Trophoblast cell (in vitro differentiated cells and primary cell): ENCODE measurements around the gene ZNF549.
"Not testable (repeated sequence)": the region's sequence is repeated elsewhere in the genome, so short reads cannot be mapped to it uniquely, and the experiment has no call there.

Source experiments
- DNase-seq, 2 donors: peaks; one replicate each; pipeline ENCODE4 v3.0.0-alpha.2; 2016
- H2AFZ ChIP-seq: 2 replicates; pipeline ENCODE4 v1.6.1; 2013; ENCODE audit warnings: low read length, moderate library complexity, mild to moderate bottlenecking; ENCODE audit not compliant: insufficient read depth, poor library complexity
- H2AK5ac ChIP-seq: 2 replicates; pipeline ENCODE4 v1.6.1; 2013; ENCODE audit warnings: mild to moderate bottlenecking, low read length
- H2BK120ac ChIP-seq: 2 replicates; pipeline ENCODE4 v1.6.1; 2013; ENCODE audit warnings: low read length, mild to moderate bottlenecking, moderate library complexity; ENCODE audit not compliant: insufficient read depth, poor library complexity
- H2BK12ac ChIP-seq: 2 replicates; pipeline ENCODE4 v1.6.1; 2013; ENCODE audit warnings: mild to moderate bottlenecking, low read length, moderate library complexity
- H2BK5ac ChIP-seq: 2 replicates; pipeline ENCODE4 v1.6.1; 2013; ENCODE audit warnings: low read length, low read depth, moderate library complexity, mild to moderate bottlenecking; ENCODE audit not compliant: poor library complexity
- H3K14ac ChIP-seq: 2 replicates; pipeline ENCODE4 v1.6.1; 2013; ENCODE audit warnings: mild to moderate bottlenecking, low read length
- H3K18ac ChIP-seq: 2 replicates; pipeline ENCODE4 v1.6.1; 2013; ENCODE audit warnings: mild to moderate bottlenecking, low read length
- H3K23ac ChIP-seq: 2 replicates; pipeline ENCODE4 v1.6.1; 2013; ENCODE audit warnings: low read length
- H3K27ac ChIP-seq: 2 replicates; pipeline ENCODE4 v1.5.1; 2013; ENCODE audit warnings: low read depth, mild to moderate bottlenecking, inconsistent platforms, low read length, moderate library complexity
- H3K27me3 ChIP-seq: 2 replicates; pipeline ENCODE4 v1.6.1; 2013; ENCODE audit warnings: inconsistent platforms, mild to moderate bottlenecking, low read length, moderate library complexity; ENCODE audit not compliant: insufficient read depth
- H3K36me3 ChIP-seq, 2 experiments: 1 replicate in 1 of 2; 2 replicates in 1 of 2; pipeline ENCODE4 v1.6.1; 2013; ENCODE audit warnings: low read length in 2 of 2, mild to moderate bottlenecking in 2 of 2, moderate library complexity in 1 of 2; ENCODE audit not compliant: insufficient read depth in 2 of 2, control insufficient read depth in 1 of 2
- H3K4ac ChIP-seq: 2 replicates; pipeline ENCODE4 v1.6.1; 2013; ENCODE audit warnings: low read depth, mild to moderate bottlenecking, low read length, moderate library complexity
- H3K4me1 ChIP-seq, 2 experiments: 1 replicate in 1 of 2; 2 replicates in 1 of 2; pipeline ENCODE4 v1.6.1; 2013; ENCODE audit warnings: low read length in 2 of 2, mild to moderate bottlenecking in 2 of 2, moderate library complexity in 1 of 2; ENCODE audit not compliant: insufficient read depth in 2 of 2, control insufficient read depth in 1 of 2
- H3K4me2 ChIP-seq: 2 replicates; pipeline ENCODE4 v1.6.1; 2013; ENCODE audit warnings: inconsistent platforms, mild to moderate bottlenecking, low read length, moderate library complexity
- H3K4me3 ChIP-seq: 2 replicates; pipeline ENCODE4 v1.5.1; 2013; ENCODE audit warnings: mild to moderate bottlenecking, low read depth, low read length, inconsistent platforms
- H3K79me1 ChIP-seq: one replicate; pipeline ENCODE4 v1.6.1; 2013; ENCODE audit warnings: low read length
- H3K79me2 ChIP-seq: 2 replicates; pipeline ENCODE4 v1.6.1; 2013; ENCODE audit warnings: low read length, mild to moderate bottlenecking; ENCODE audit not compliant: control insufficient read depth, insufficient read depth, poor library complexity
- H3K9ac ChIP-seq: 2 replicates; pipeline ENCODE4 v1.6.1; 2013; ENCODE audit warnings: mild to moderate bottlenecking, low read length
- H3K9me3 ChIP-seq: 2 replicates; pipeline ENCODE4 v1.6.1; 2013; ENCODE audit warnings: low read depth, mild to moderate bottlenecking, control low read depth, inconsistent platforms, low read length; ENCODE audit not compliant: insufficient read depth
- H4K12ac ChIP-seq: 2 replicates; pipeline ENCODE4 v1.6.1; 2013; ENCODE audit warnings: low read depth, mild to moderate bottlenecking, low read length, moderate library complexity
- H4K8ac ChIP-seq: 2 replicates; pipeline ENCODE4 v1.6.1; 2013; ENCODE audit warnings: low read depth, mild to moderate bottlenecking, low read length, moderate library complexity
- H4K91ac ChIP-seq: one replicate; pipeline ENCODE4 v1.6.1; 2013; ENCODE audit warnings: low read depth, mild to moderate bottlenecking, low read length, moderate library complexity
- WGBS: extraction: QIAGEN DNeasy Blood & Tissue Kit; methylation state at CpG from one replicate; pipeline ENCODE4 v1.1.7; 2013; ENCODE audit warnings: missing lambda C conversion rate; ENCODE audit not compliant: insufficient read length, insufficient coverage; ENCODE audit errors: extremely low coverage; 5-methylcytosine and 5-hydroxymethylcytosine counted together

Gene ZNF549

DNA sequence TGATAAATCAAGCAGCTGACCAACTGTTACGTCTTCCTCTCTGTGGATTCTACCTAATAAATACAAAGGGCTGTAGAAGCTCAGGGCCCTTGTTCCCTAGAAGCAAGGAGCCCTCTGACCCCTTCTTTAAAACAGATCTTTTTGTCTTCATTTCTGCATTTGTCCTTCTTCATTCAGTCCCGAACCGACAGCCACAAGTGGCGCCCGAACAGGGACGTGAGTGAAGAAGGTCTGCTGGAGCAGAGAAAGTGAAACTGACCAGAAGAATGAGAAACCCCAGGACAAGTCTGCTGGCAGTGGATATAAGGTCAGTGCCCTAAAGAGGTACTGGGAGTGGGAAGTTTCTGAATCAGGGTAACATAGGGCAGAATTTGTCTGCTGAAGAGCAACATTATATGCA lies 14.3 kb upstream of the ZNF549 start:
- Histone ChIP-seq H2BK5ac (no peak overlapping the region), H3K27me3 (no peaks in the 10 kb centered on the region), H2AFZ (no peak overlapping the region), H3K4ac (no peak overlapping the region), H3K27ac (no peak overlapping the region), H3K4me1 (no peaks in the 10 kb centered on the region), H3K14ac (no peak overlapping the region), H3K79me2 (no peaks in the 10 kb centered on the region), H4K91ac (no peak overlapping the region), H3K79me1 (no peaks in the 10 kb centered on the region), H3K23ac (no peak overlapping the region), H3K4me3 (no peak overlapping the region), H3K36me3 (peaks cover 2 to 7% of the 10 kb centered on the region in 2 experiments), H4K12ac (no peak overlapping the region), H3K9me3 (peaks cover 12% of the 10 kb centered on the region), H4K8ac (no peak overlapping the region), H2AK5ac (no peak overlapping the region), H3K9ac (no peak overlapping the region), H3K4me2 (no peak overlapping the region), H3K18ac (no peak overlapping the region), H2BK120ac (no peak overlapping the region), H2BK12ac (no peak overlapping the region)
- WGBS, result no CpG with 5 or more reads among the region's 6 CpGs
- DNase-seq, result no peak

DNA sequence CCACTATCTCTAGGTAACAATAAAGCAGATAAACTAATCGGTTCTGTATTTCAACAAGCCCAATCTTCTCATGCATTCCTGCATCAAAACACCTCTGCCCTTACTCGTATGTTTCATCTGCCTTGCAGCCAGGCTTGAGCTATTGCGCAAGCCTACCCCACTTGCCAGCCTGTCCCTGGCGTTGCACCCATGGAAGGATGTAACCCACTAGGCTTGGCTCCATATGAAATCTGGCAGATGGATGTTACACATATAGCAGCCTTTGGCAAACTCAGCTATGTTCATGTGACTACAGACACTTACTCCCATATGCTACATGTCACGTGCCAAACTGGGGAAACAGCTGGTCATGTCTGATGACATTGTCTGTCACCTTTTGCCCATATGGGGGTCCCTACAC lies 11.9 kb upstream of the ZNF549 start:
- Histone ChIP-seq H3K27me3 (no peaks in the 10 kb centered on the region), H3K4ac (no peak overlapping the region), H3K9me3 (peaks cover 15% of the 10 kb centered on the region), H2BK5ac (no peak overlapping the region), H2AFZ (no peak overlapping the region), H3K18ac (no peak overlapping the region), H3K23ac (no peak overlapping the region), H4K8ac (no peak overlapping the region), H3K36me3 (peaks cover 2 to 6% of the 10 kb centered on the region in 2 experiments), H3K4me1 (no peaks in the 10 kb centered on the region), H4K12ac (no peak overlapping the region), H3K4me3 (no peak overlapping the region), H3K79me2 (no peaks in the 10 kb centered on the region), H3K9ac (no peak overlapping the region), H2AK5ac (no peak overlapping the region), H3K27ac (no peak overlapping the region), H3K79me1 (no peaks in the 10 kb centered on the region), H2BK12ac (no peak overlapping the region), H4K91ac (no peak overlapping the region), H3K4me2 (no peak overlapping the region), H2BK120ac (no peak overlapping the region), H3K14ac (no peak overlapping the region)
- WGBS, result no CpG with 5 or more reads among the region's 5 CpGs
- no peak for DNase-seq

DNA sequence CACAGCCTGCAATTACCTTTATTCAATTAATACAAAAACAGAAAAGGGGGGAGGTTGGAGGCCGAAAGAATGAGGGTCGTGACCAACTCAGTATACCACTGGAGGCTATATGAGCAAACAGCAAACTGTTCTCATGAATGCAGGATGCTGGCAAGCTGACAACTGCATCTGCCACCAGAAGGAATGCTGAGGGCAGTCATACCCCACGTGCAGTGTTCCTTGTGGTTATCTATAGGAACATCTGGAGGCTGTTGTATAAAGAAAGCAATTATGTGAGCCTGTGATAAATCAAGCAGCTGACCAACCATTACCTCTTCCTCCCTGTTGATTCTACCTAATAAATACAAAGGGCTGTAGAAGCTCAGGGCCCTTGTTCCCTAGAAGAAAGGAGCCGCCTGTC lies 9.1 kb upstream of the ZNF549 start:
- H3K18ac ChIP-seq, DNase-seq, H3K4me3 ChIP-seq, H3K23ac ChIP-seq, H3K79me2 ChIP-seq, H3K9ac ChIP-seq, H4K8ac ChIP-seq, H4K91ac ChIP-seq, H3K36me3 ChIP-seq, H2BK12ac ChIP-seq, H2BK5ac ChIP-seq, H2BK120ac ChIP-seq, H3K9me3 ChIP-seq, H3K27ac ChIP-seq, H3K4me2 ChIP-seq, H3K4me1 ChIP-seq, H3K14ac ChIP-seq, H3K27me3 ChIP-seq, H2AK5ac ChIP-seq, H3K79me1 ChIP-seq, H2AFZ ChIP-seq, H3K4ac ChIP-seq, H4K12ac ChIP-seq: not testable (repeated sequence)
- no CpG with 5 or more reads among the region's 4 CpGs for WGBS

DNA sequence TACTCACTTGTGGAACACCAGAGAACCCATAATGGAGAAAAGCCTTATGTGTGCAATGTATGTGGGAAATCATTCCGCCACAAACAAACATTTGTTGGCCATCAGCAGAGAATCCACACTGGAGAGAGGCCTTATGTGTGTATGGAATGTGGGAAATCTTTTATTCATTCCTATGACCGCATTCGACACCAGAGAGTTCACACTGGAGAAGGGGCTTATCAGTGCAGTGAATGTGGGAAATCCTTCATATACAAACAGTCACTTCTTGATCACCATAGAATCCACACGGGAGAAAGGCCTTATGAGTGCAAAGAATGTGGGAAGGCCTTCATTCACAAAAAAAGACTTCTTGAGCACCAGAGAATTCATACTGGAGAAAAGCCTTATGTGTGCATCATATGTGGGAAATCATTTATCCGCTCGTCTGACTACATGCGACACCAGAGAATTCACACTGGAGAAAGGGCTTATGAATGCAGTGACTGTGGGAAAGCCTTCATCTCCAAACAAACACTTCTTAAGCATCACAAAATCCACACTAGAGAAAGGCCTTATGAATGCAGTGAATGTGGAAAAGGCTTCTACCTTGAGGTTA lies 10.9 kb downstream of the ZNF549 start:
- no peaks in the 10 kb centered on the region for H3K79me2 ChIP-seq
- no peaks in the 10 kb centered on the region for H3K27me3 ChIP-seq
- no peak overlapping the region for H2BK12ac ChIP-seq
- no CpG with 5 or more reads among the region's 7 CpGs for WGBS
- no peak overlapping the region for H3K9ac ChIP-seq
- no peak overlapping the region for H3K14ac ChIP-seq
- H2BK120ac ChIP-seq, result no peak overlapping the region
- no peak overlapping the region for H4K12ac ChIP-seq
- H3K4ac ChIP-seq, result no peak overlapping the region
- no peaks in the 10 kb centered on the region for H3K4me1 ChIP-seq
- no peak overlapping the region for H2AFZ ChIP-seq
- H4K8ac ChIP-seq, result no peak overlapping the region
- no peak overlapping the region for H2AK5ac ChIP-seq
- H3K4me3 ChIP-seq, result no peak overlapping the region
- no peak overlapping the region for H3K4me2 ChIP-seq
- H3K9me3 ChIP-seq, result peaks cover 34% of the 10 kb centered on the region
- no peak overlapping the region for H2BK5ac ChIP-seq
- no peak overlapping the region for H4K91ac ChIP-seq
- DNase-seq, result no peak
- H3K27ac ChIP-seq, result no peak overlapping the region
- H3K23ac ChIP-seq, result no peak overlapping the region
- no peak overlapping the region for H3K18ac ChIP-seq
- H3K79me1 ChIP-seq, result no peaks in the 10 kb centered on the region
- peaks cover 23 to 60% of the 10 kb centered on the region in 2 experiments for H3K36me3 ChIP-seq
